Measurements from ENCODE around the gene HSF4.

Gene HSF4

GRCh38 chr16:67150047-67150832 lies 14.3 kb upstream of the HSF4 start:
- peak in 1 of 2 experiments; percentile 74 for DNase-seq

- peak in 1 of 2 experiments; percentile 29 for DNase-seq
Measured at GRCh38 chr16:67150833-67151396, 13.6 kb upstream of the HSF4 start, which contains the start of gene B3GNT9. Gene B3GNT9, minus strand, starts transcription at chr16:67150998. Its CDS starts 513 bp downstream, at chr16:67150485.

GRCh38 chr16:67151431-67152097 lies 13.0 kb upstream of the HSF4 start:
- no peak for DNase-seq

- DNase-seq = no peak
Measured at GRCh38 chr16:67154578-67155294, 9.8 kb upstream of the HSF4 start.

GRCh38 chr16:67155295-67156142 lies 9.0 kb upstream of the HSF4 start:
- DNase-seq = peak; percentile 70 to 83

- DNase-seq = no peak
Measured at GRCh38 chr16:67156143-67156844, 8.3 kb upstream of the HSF4 start.

- DNase-seq = no peak
Measured at GRCh38 chr16:67157106-67157748, 7.3 kb upstream of the HSF4 start.

GRCh38 chr16:67157892-67158635 lies 6.5 kb upstream of the HSF4 start:
- no peak for DNase-seq

- peak; percentile 67 to 83 for DNase-seq
Measured at GRCh38 chr16:67158637-67159600, 5.6 kb upstream of the HSF4 start.

GRCh38 chr16:67161595-67162058 lies 2.9 kb upstream of the HSF4 start:
- no peak for DNase-seq

GRCh38 chr16:67162506-67163163 lies 1.9 kb upstream of the HSF4 start:
- DNase-seq = no peak

- peak in 1 of 2 experiments; percentile 40 for DNase-seq
Measured at GRCh38 chr16:67163164-67163998, 1.2 kb upstream of the HSF4 start.

GRCh38 chr16:67163999-67164558 lies 466 bp upstream of the HSF4 start:
- no peak for DNase-seq

GRCh38 chr16:67165121-67166078 lies 855 bp downstream of the HSF4 start:
- DNase-seq = no peak

- no peak for DNase-seq
Measured at GRCh38 chr16:67166110-67166547, 1.6 kb downstream of the HSF4 start.

Data from stimulated activated CD4-positive, alpha-beta T cell treated with anti-CD3 and anti-CD28 coated beads, Interleukin-4, amount 100 ng/mL, for 4 hours (primary cell).